Neuron (in vitro differentiated cells): Measurements from ENCODE around the gene UEVLD.

Source experiments
- H2AFZ ChIP-seq: one replicate; pipeline ENCODE4 v1.6.1; 2013; ENCODE audit warnings: low read depth, mild to moderate bottlenecking, inconsistent platforms, low read length, moderate library complexity
- H3K27me3 ChIP-seq: one replicate; pipeline ENCODE4 v1.6.1; 2013; ENCODE audit warnings: low read length; ENCODE audit not compliant: insufficient read depth
- H3K36me3 ChIP-seq: one replicate; pipeline ENCODE4 v1.6.1; 2013; ENCODE audit warnings: low read length; ENCODE audit not compliant: insufficient read depth
- H3K4me1 ChIP-seq: one replicate; pipeline ENCODE4 v1.6.1; 2013; ENCODE audit warnings: low read length; ENCODE audit not compliant: insufficient read depth
- H3K4me3 ChIP-seq: 2 replicates; pipeline ENCODE4 v1.5.1; 2013; ENCODE audit warnings: mild to moderate bottlenecking, low read length, moderate library complexity
- H3K9me3 ChIP-seq: one replicate; pipeline ENCODE4 v1.6.1; 2013; ENCODE audit warnings: low read length

Gene UEVLD

GRCh38 chr11:18564149-18564548 is 24.4 kb downstream of the UEVLD start:
- no peak overlapping the region for H2AFZ ChIP-seq
- no peaks in the 10 kb centered on the region for H3K4me1 ChIP-seq
- H3K9me3 ChIP-seq = no peaks in the 10 kb centered on the region
- no peak overlapping the region for H3K4me3 ChIP-seq
- no peaks in the 10 kb centered on the region for H3K27me3 ChIP-seq
- H3K36me3 ChIP-seq = peaks cover 45% of the 10 kb centered on the region

GRCh38 chr11:18563090-18563730 is 25.3 kb downstream of the UEVLD start:
- H3K4me1 ChIP-seq = no peaks in the 10 kb centered on the region
- no peak overlapping the region for H2AFZ ChIP-seq
- H3K27me3 ChIP-seq = no peaks in the 10 kb centered on the region
- H3K4me3 ChIP-seq = no peak overlapping the region
- peaks cover 43% of the 10 kb centered on the region for H3K36me3 ChIP-seq
- no peaks in the 10 kb centered on the region for H3K9me3 ChIP-seq

- peaks cover 30% of the 10 kb centered on the region for H3K36me3 ChIP-seq
- no peaks in the 10 kb centered on the region for H3K4me1 ChIP-seq
- no peak overlapping the region for H3K4me3 ChIP-seq
- H3K9me3 ChIP-seq = no peaks in the 10 kb centered on the region
- no peak overlapping the region for H2AFZ ChIP-seq
- no peaks in the 10 kb centered on the region for H3K27me3 ChIP-seq
Observed at GRCh38 chr11:18548001-18548400, 40.5 kb downstream of the UEVLD start.

- H3K9me3 ChIP-seq = no peaks in the 10 kb centered on the region
- H3K27me3 ChIP-seq = no peaks in the 10 kb centered on the region
- no peak overlapping the region for H2AFZ ChIP-seq
- H3K36me3 ChIP-seq = peaks cover 16% of the 10 kb centered on the region
- H3K4me3 ChIP-seq = no peak overlapping the region
- no peaks in the 10 kb centered on the region for H3K4me1 ChIP-seq
Observed at GRCh38 chr11:18540207-18541009, 48.1 kb downstream of the UEVLD start.

GRCh38 chr11:18536209-18536608 is 52.3 kb downstream of the UEVLD start:
- H3K9me3 ChIP-seq = no peaks in the 10 kb centered on the region
- no peak overlapping the region for H2AFZ ChIP-seq
- H3K36me3 ChIP-seq = peaks cover 14% of the 10 kb centered on the region
- H3K27me3 ChIP-seq = no peaks in the 10 kb centered on the region
- H3K4me3 ChIP-seq = no peak overlapping the region
- H3K4me1 ChIP-seq = no peaks in the 10 kb centered on the region

- H3K27me3 ChIP-seq = no peaks in the 10 kb centered on the region
- no peak overlapping the region for H2AFZ ChIP-seq
- H3K4me1 ChIP-seq = no peaks in the 10 kb centered on the region
- H3K4me3 ChIP-seq = no peak overlapping the region
- H3K36me3 ChIP-seq = peaks cover 14% of the 10 kb centered on the region
- H3K9me3 ChIP-seq = no peaks in the 10 kb centered on the region
Observed at GRCh38 chr11:18534245-18534644, 54.3 kb downstream of the UEVLD start.

GRCh38 chr11:18533365-18533764 is 55.2 kb downstream of the UEVLD start:
- Histone ChIP-seq H2AFZ (no peak overlapping the region), H3K36me3 (peaks cover 14% of the 10 kb centered on the region), H3K4me3 (no peak overlapping the region), H3K27me3 (no peaks in the 10 kb centered on the region), H3K4me1 (no peaks in the 10 kb centered on the region), H3K9me3 (no peaks in the 10 kb centered on the region)

- Histone ChIP-seq H3K27me3 (no peaks in the 10 kb centered on the region), H3K36me3 (peaks cover 20% of the 10 kb centered on the region), H2AFZ (peak overlapping the region; percentile 60), H3K4me3 (peak overlapping the region; percentile 90), H3K4me1 (peaks cover 12% of the 10 kb centered on the region), H3K9me3 (no peaks in the 10 kb centered on the region)
Observed at GRCh38 chr11:18527512-18527911, 61.0 kb downstream of the UEVLD start.

GRCh38 chr11:18526521-18527296 is 61.8 kb downstream of the UEVLD start, which contains the start of gene TSG101:
Gene TSG101, minus strand, starts transcription at chr11:18526942. Its CDS starts 126 bp downstream, at chr11:18526816.
- Histone ChIP-seq H3K27me3 (no peaks in the 10 kb centered on the region), H2AFZ (peak within 1 kb of the TSS; percentile 60), H3K4me3 (peak within 1 kb of the TSS; percentile 90), H3K4me1 (peaks cover 12% of the 10 kb centered on the region), H3K36me3 (peaks cover 22% of the 10 kb centered on the region), H3K9me3 (no peaks in the 10 kb centered on the region)

GRCh38 chr11:18526130-18526520 is 62.4 kb downstream of the UEVLD start:
- Histone ChIP-seq H3K9me3 (no peaks in the 10 kb centered on the region), H3K27me3 (no peaks in the 10 kb centered on the region), H3K4me3 (peak overlapping the region; percentile 90), H3K36me3 (peaks cover 22% of the 10 kb centered on the region), H3K4me1 (peaks cover 12% of the 10 kb centered on the region), H2AFZ (peak overlapping the region; percentile 60)

GRCh38 chr11:18524248-18524647 is 64.3 kb downstream of the UEVLD start:
- Histone ChIP-seq H3K4me1 (peaks cover 12% of the 10 kb centered on the region), H3K4me3 (no peak overlapping the region), H2AFZ (no peak overlapping the region), H3K9me3 (no peaks in the 10 kb centered on the region), H3K36me3 (peaks cover 22% of the 10 kb centered on the region), H3K27me3 (no peaks in the 10 kb centered on the region)

- H3K27me3 ChIP-seq = no peaks in the 10 kb centered on the region
- H3K4me1 ChIP-seq = peaks cover 12% of the 10 kb centered on the region
- no peak overlapping the region for H2AFZ ChIP-seq
- no peaks in the 10 kb centered on the region for H3K9me3 ChIP-seq
- peaks cover 28% of the 10 kb centered on the region for H3K36me3 ChIP-seq
- H3K4me3 ChIP-seq = no peak overlapping the region
Observed at GRCh38 chr11:18523084-18523483, 65.5 kb downstream of the UEVLD start.

- no peak overlapping the region for H3K4me3 ChIP-seq
- H3K36me3 ChIP-seq = peaks cover 31% of the 10 kb centered on the region
- H3K27me3 ChIP-seq = no peaks in the 10 kb centered on the region
- peaks cover 5% of the 10 kb centered on the region for H3K4me1 ChIP-seq
- H3K9me3 ChIP-seq = no peaks in the 10 kb centered on the region
- H2AFZ ChIP-seq = no peak overlapping the region
Observed at GRCh38 chr11:18522388-18522787, 66.1 kb downstream of the UEVLD start.
